ENCODE data around the gene ENPP1.

GRCh38 chr6:131768964-131769363 is 38.9 kb upstream of the ENPP1 start:
- TF ChIP-seq POLR2A (IDR thresholded peaks at IDR 0.05; ENCODE audit: low read depth, low read length) (no peak), POLR2AphosphoS5 (IDR thresholded peaks at IDR 0.05; ENCODE audit: low read depth, low read length) (no peak), TAF1 (IDR thresholded peaks at IDR 0.05; ENCODE audit: low read depth, low read length) (no peak), POU2F2 (IDR thresholded peaks at IDR 0.05; ENCODE audit: low read depth, low read length) (no peak), PAX5 (IDR thresholded peaks at IDR 0.05; ENCODE audit: insufficient read depth, low read length, severe bottlenecking) (no peak), SPI1 (IDR thresholded peaks at IDR 0.05; ENCODE audit: low read depth, low read length) (no peak)
